A673 (cell line): ENCODE results near the gene ANKRD11. TPM values are rescaled to one million over a fixed set of nuclear protein-coding genes. Genes with fewer than 3 reads are reported as not detected.

Experiments used
- BruUV-seq: library from RNA; stranded (reverse); fragments of 400-500 nt; replicated peaks from 2 replicates; lab custom pipeline; 2021; lab: Mats Ljungman, UMichigan
- CTCF ChIA-PET: fragments of 300-600 bp; sonication (Branson Sonifier 250); formaldehyde crosslinking; loops from one replicate; lab custom pipeline; 2022; ENCODE audit warnings: antibody characterized with exemption; lab: Charles Lee
- POLR2A ChIA-PET: fragments of 300-600 bp; sonication (Branson Sonifier 250); formaldehyde crosslinking; loops from one replicate; lab custom pipeline; 2022; ENCODE audit warnings: antibody characterized with exemption; ENCODE audit not compliant: low non-redundant PET; lab: Charles Lee
- DNase-seq: peaks from one replicate; pipeline ENCODE4 v3.0.0-alpha.2; 2015; ENCODE audit warnings: low spot score
- H3K27ac ChIP-seq: fragments of 200-600 bp; sonication (generic); 2 replicates; pipeline ENCODE4 v1.5.1; 2016; ENCODE audit warnings: mixed run types, low read depth, mild to moderate bottlenecking, mixed read lengths, antibody characterized with exemption, low read length; ENCODE audit not compliant: poor library complexity, severe bottlenecking
- H3K27me3 ChIP-seq: fragments of 200-600 bp; sonication (generic); replicated peaks from 2 replicates; pipeline ENCODE4 v1.6.1; 2017; ENCODE audit warnings: mixed run types, low read depth, mild to moderate bottlenecking, mixed read lengths, antibody characterized with exemption, low read length; ENCODE audit not compliant: insufficient read depth, poor library complexity
- H3K36me3 ChIP-seq: fragments of 200-600 bp; sonication (generic); 2 replicates; pipeline ENCODE4 v1.6.1; 2016; ENCODE audit warnings: mixed run types, mild to moderate bottlenecking, mixed read lengths, antibody characterized with exemption, low read length; ENCODE audit not compliant: insufficient read depth, poor library complexity, severe bottlenecking
- H3K4me1 ChIP-seq: fragments of 200-600 bp; sonication (generic); 2 replicates; pipeline ENCODE4 v1.6.1; 2017; ENCODE audit warnings: mixed run types, mild to moderate bottlenecking, mixed read lengths, antibody characterized with exemption, low read length; ENCODE audit not compliant: insufficient read depth, poor library complexity, severe bottlenecking
- H3K4me3 ChIP-seq: fragments of 200-600 bp; sonication (generic); 2 replicates; pipeline ENCODE4 v1.5.1; 2016; ENCODE audit warnings: low read depth, mixed run types, mild to moderate bottlenecking, mixed read lengths, low read length; ENCODE audit not compliant: poor library complexity, severe bottlenecking
- H3K9me3 ChIP-seq: fragments of 200-600 bp; sonication (generic); 2 replicates; pipeline ENCODE4 v1.6.1; 2016; ENCODE audit warnings: mixed run types, low read depth, mild to moderate bottlenecking, mixed read lengths, antibody characterized with exemption, low read length; ENCODE audit not compliant: poor library complexity, severe bottlenecking
- EZH2 ChIP-seq: fragments of 200-600 bp; sonication (generic); IDR thresholded peaks from 2 replicates; pipeline ENCODE4 v1.6.1; 2017; ENCODE audit warnings: borderline replicate concordance, low read depth, mild to moderate bottlenecking, mixed read lengths, antibody characterized with exemption, low read length; ENCODE audit not compliant: poor library complexity, severe bottlenecking
- intact Hi-C: fragments of 100-400 bp; cut with micrococcal nuclease; formaldehyde crosslinking; loops from one replicate; pipeline ENCODE4 v1.10.0; 2022; ENCODE audit not compliant: unreplicated experiment
- total RNA-seq: library from RNA; stranded (reverse); gene quantifications from 2 replicates; pipeline ENCODE4 v1.2.3, GENCODE V29; 2021
- TF ChIP-seq, protein P1 (sequence below): fragments of 300-800, 200-600 bp; sonication (generic); conservative IDR thresholded peaks from 2 replicates; pipeline ENCODE4 v1.5.1; 2017; ENCODE audit warnings: low read depth, mild to moderate bottlenecking, antibody characterized with exemption, low read length, moderate library complexity, mixed read lengths

ANKRD11 gene
- total RNA-seq, 1 experiment from 2014 or later, result 217 TPM

DNA sequence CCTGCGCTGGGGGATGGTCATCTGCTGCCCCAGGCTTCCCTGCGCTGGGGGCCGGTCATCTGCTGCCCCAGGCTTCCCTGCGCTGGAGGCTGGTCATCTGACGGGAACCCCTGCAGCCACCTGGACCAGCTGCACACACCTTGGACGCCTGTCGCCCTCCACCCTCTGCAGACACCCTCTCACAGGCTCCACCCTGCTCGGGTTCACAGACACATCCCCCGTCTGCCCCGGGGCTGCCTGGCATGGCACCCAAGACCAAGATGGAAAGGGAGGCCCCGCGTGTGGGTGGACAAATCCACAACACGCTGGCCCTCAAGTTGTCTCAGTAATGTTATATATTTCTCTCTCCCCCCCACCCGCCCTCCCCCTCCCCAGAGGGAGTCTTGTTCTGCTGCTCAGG is 89.6 kb downstream of the ANKRD11 start:
- TF ChIP-seq, protein P1, sequence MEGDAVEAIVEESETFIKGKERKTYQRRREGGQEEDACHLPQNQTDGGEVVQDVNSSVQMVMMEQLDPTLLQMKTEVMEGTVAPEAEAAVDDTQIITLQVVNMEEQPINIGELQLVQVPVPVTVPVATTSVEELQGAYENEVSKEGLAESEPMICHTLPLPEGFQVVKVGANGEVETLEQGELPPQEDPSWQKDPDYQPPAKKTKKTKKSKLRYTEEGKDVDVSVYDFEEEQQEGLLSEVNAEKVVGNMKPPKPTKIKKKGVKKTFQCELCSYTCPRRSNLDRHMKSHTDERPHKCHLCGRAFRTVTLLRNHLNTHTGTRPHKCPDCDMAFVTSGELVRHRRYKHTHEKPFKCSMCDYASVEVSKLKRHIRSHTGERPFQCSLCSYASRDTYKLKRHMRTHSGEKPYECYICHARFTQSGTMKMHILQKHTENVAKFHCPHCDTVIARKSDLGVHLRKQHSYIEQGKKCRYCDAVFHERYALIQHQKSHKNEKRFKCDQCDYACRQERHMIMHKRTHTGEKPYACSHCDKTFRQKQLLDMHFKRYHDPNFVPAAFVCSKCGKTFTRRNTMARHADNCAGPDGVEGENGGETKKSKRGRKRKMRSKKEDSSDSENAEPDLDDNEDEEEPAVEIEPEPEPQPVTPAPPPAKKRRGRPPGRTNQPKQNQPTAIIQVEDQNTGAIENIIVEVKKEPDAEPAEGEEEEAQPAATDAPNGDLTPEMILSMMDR, result no peak
- TF ChIP-seq EZH2, result no peak
- intact Hi-C loops, result no loop called here
- DNase-seq, result no peak
- peaks cover 7% of the 10 kb centered on the region for H3K36me3 ChIP-seq
- peaks cover 29% of the 10 kb centered on the region for H3K4me1 ChIP-seq
- POLR2A ChIA-PET, result no interaction called here
- no peak overlapping the region for H3K4me3 ChIP-seq
- CTCF ChIA-PET, result no interaction called here
- H3K27me3 ChIP-seq, result no peaks in the 10 kb centered on the region
- no TSS peak for BruUV-seq
- H3K27ac ChIP-seq, result no peak overlapping the region
- no peaks in the 10 kb centered on the region for H3K9me3 ChIP-seq

DNA sequence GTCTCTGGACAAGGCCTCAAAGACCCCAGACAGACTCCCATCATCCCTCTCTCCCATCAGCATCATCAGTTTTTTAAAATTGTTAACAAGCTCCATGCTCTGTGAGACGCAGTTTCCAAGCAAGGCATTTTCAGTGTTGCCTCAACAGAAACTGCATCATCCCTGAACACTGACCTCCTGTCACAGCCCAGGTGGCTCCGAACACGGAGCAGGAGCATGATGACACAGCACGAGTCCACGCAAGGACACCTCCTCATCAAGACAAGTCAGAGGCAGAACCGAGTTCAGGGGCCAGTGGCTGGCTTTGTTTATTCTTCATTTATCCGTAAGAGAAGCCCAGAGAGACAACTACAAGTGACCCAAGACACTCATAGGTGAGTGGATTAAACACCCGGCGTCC is 91.4 kb downstream of the ANKRD11 start:
- Histone ChIP-seq H3K36me3 (peaks cover 7% of the 10 kb centered on the region), H3K27me3 (no peaks in the 10 kb centered on the region), H3K27ac (no peak overlapping the region), H3K4me1 (peaks cover 44% of the 10 kb centered on the region), H3K9me3 (no peaks in the 10 kb centered on the region), H3K4me3 (no peak overlapping the region)
- ChIA-PET CTCF (no interaction called here), POLR2A (interaction anchor here (0.6 kb wide), 1 partner anchor 10 kb away, joined by 3 read pairs; no protein-coding TSS in a partner anchor)
- intact Hi-C loops, result loop anchor here (5.0 kb wide), 1 partner anchor 88 kb away; no protein-coding TSS in a partner anchor
- BruUV-seq, result no TSS peak
- TF ChIP-seq, protein P1, result no peak
- TF ChIP-seq EZH2, result no peak
- DNase-seq, result no peak

DNA sequence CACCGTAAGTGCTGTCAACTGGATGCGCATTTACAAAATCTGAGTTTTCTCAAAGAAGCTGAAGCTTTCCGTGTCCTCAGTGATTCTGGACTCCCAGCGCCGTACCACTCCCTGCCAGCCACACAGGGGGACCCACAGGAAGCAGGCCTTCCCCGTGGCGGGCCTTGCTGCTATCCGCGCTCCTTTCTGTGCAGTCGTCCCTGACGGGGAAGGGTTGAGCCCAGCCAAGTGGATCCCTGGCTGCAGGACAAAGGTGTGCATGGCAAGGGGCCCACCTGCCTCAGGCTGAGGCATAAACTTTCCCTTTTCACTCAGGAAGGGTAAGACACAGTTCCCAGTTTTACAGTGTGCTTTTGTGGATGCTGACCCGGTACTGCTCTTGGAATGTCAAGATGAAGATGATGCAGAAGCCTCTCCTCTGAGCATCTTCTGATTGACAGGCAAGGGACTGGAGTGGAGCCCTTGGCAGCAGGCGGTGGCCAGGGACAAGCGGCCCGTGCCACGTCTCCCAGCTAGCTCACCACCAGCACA is 93.0 kb downstream of the ANKRD11 start:
- BruUV-seq, result no TSS peak
- no peak for TF ChIP-seq EZH2
- TF ChIP-seq, protein P1, result no peak
- peaks cover 31% of the 10 kb centered on the region for H3K4me1 ChIP-seq
- H3K4me3 ChIP-seq, result no peak overlapping the region
- peaks cover 9% of the 10 kb centered on the region for H3K36me3 ChIP-seq
- no peak overlapping the region for H3K27ac ChIP-seq
- H3K9me3 ChIP-seq, result no peaks in the 10 kb centered on the region
- DNase-seq, result no peak
- intact Hi-C loops, result loop anchor here (5.0 kb wide), 1 partner anchor 90 kb away; no protein-coding TSS in a partner anchor
- ChIA-PET POLR2A (no interaction called here), CTCF (no interaction called here)
- no peaks in the 10 kb centered on the region for H3K27me3 ChIP-seq
